ENCODE measurements around the gene TMOD1. TPM values are rescaled to one million over a fixed set of nuclear protein-coding genes. Genes with fewer than 3 reads are reported as not detected.
"Not testable (repeated sequence)": the region's sequence is repeated elsewhere in the genome, so short reads cannot be mapped to it uniquely, and the experiment has no call there.

Gene TMOD1
- total RNA-seq, 1 donor from 2014 or later: 0.26 TPM

GRCh38 chr9:97498846-97499245 is 2.6 kb upstream of the TMOD1 start:
- DNase-seq (ENCODE audit: low read depth, low spot score): not testable (repeated sequence)

DNA sequence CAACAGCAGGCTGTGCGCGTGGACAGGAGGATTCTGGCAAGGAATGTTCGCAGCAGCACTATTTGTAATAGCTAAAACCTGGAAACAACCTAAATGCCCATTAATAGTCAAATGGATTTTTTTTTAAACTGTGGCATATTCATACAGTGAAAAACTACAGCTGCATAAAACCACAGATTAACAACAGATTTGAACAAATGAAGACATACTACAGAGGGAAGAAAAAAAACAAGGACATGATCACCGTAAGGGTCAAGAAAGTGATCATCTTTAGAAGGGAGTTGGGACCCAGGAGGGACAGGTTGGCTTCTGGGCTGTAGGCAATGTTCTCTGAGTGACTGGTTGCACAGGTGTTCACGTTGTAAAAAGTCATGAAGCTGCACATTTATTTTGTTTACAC is 1.2 kb upstream of the TMOD1 start:
- no peak for DNase-seq (ENCODE audit: low read depth, low spot score)

- DNase-seq (ENCODE audit: low read depth, low spot score): no peak
These were observed 695 bp upstream of the TMOD1 start for GRCh38 chr9:97500765-97501176.

DNA sequence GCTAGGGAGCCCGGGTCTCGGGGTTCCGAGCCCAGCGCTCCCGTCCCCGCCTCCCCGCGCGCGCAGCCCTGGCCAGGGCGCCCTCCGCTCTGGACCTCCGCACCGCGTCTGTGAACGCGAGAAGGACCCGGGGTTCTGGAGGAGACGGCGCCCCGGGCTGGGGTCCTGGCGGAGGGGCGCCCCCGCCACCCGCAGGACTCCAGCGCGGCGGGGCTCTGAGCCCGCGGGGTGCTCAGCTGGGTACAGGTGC is 431 bp downstream of the TMOD1 start:
- no peak for DNase-seq (ENCODE audit: low read depth, low spot score)

- no peak for DNase-seq (ENCODE audit: low read depth, low spot score)
These were observed 937 bp downstream of the TMOD1 start for GRCh38 chr9:97502222-97502983.

GRCh38 chr9:97502984-97503861 is 1.8 kb downstream of the TMOD1 start:
- DNase-seq (ENCODE audit: low read depth, low spot score): no peak

- no peak for DNase-seq (ENCODE audit: low read depth, low spot score)
These were observed 2.4 kb downstream of the TMOD1 start for GRCh38 chr9:97503862-97504210.

- DNase-seq (ENCODE audit: low read depth, low spot score): no peak
These were observed 3.1 kb downstream of the TMOD1 start for GRCh38 chr9:97504381-97505216.

- no peak for DNase-seq (ENCODE audit: low read depth, low spot score)
These were observed 4.4 kb downstream of the TMOD1 start for GRCh38 chr9:97505845-97506244.

GRCh38 chr9:97506306-97506705 is 4.8 kb downstream of the TMOD1 start:
- DNase-seq (ENCODE audit: low read depth, low spot score): no peak

DNA sequence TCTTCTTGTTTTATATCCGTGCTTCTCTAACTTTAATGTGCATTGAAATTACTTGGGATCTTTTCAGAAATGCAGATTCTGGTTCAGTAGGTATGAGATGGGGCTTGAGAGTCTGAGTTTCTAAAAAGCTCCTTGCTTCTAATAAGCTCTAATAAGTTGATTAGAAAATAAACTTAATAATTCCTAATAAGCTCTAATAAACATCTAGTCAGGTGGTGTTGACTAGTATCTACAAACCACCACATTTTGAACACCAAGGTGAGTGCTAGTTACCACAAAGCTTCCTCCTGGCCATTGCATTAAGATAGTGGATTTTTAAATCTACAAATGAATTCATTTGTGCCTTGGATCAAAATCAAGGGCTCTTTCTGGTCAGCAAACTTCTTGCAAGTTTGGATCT is 5.3 kb downstream of the TMOD1 start:
- DNase-seq (ENCODE audit: low read depth, low spot score): no peak

GRCh38 chr9:97507428-97507984 is 6.0 kb downstream of the TMOD1 start:
- DNase-seq (ENCODE audit: low read depth, low spot score): no peak

- no peak for DNase-seq (ENCODE audit: low read depth, low spot score)
These were observed 7.4 kb downstream of the TMOD1 start for GRCh38 chr9:97508852-97509251.

GRCh38 chr9:97510797-97511654 is 9.6 kb downstream of the TMOD1 start:
- DNase-seq (ENCODE audit: low read depth, low spot score): peak; percentile 90

GRCh38 chr9:97511655-97512427 is 10.4 kb downstream of the TMOD1 start:
- no peak for DNase-seq (ENCODE audit: low read depth, low spot score)

- DNase-seq (ENCODE audit: low read depth, low spot score): no peak
These were observed 11.6 kb downstream of the TMOD1 start for GRCh38 chr9:97512966-97513560.

DNA sequence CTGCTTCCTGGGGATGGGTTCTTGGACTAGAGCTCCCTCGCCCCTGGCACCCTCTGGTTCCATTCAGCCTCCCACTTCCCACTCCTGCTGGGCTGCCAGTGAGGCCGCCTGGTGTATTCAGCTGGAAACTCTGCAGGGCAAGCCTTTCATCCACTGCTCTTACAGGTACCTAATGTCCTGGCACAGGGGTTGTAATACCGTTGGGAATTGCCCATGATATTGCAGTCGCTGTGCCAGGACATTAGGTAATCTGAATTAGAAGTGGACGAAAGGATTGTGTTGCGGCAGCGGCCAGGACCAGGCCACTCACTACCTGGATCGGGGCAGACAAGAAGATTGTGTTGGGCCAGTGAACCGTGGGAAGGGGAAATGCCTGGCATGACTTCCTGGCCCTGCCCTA is 13.1 kb downstream of the TMOD1 start:
- no peak for DNase-seq (ENCODE audit: low read depth, low spot score)

GRCh38 chr9:97515662-97516061 is 14.2 kb downstream of the TMOD1 start:
- no peak for DNase-seq (ENCODE audit: low read depth, low spot score)

GRCh38 chr9:97516111-97516510 is 14.6 kb downstream of the TMOD1 start:
- no peak for DNase-seq (ENCODE audit: low read depth, low spot score)
